ENCODE results near the gene COL4A2.

Gene COL4A2

DNA sequence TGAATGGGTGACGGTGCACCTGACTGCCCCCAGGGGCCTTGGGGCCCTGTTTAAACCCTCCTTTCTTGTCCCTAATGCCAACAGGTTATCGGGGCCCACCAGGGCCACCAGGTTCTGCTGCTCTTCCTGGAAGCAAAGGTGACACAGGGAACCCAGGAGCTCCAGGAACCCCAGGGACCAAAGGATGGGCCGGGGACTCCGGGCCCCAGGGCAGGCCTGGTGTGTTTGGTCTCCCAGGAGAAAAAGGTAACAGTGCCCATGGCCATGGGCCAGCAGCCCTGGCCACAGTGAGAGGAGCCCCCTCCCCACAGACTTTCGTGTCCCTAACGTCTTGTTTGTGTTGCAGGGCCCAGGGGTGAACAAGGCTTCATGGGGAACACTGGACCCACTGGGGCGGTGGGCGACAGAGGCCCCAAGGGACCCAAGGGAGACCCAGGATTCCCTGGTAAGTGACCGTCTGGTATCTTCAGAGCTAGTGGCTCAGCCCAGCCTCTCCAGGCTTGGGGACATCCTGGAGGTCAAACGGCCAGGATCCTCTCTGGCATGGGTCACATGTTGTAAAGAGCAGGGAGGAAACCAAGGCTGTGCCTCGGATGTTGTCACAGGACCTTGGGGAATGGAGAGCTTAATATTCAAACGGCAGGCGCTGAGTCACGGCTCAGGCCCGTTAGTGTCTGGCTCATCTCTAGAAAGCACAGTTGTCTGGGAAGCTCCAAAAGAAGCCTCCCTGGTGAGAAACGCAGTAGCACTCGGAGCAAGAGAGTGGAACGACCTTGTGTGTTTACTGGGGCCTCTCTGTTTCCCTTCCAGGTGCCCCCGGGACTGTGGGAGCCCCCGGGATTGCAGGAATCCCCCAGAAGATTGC lies 196.2 kb downstream of the COL4A2 start:
- no peaks in the 10 kb centered on the region for H3K27me3 ChIP-seq
- H3K36me3 ChIP-seq = no peaks in the 10 kb centered on the region
- no peaks in the 10 kb centered on the region for H3K4me1 ChIP-seq (ENCODE audit: control insufficient read depth in 1 of 2, insufficient read depth in 1 of 2, low read depth in 1 of 2, low read length in 1 of 2)
- no peak overlapping the region for H3K4me3 ChIP-seq (ENCODE audit: low read depth in 1 of 2, low read length in 1 of 2)
- no peaks in the 10 kb centered on the region for H3K9me3 ChIP-seq
- no peak overlapping the region for H3K27ac ChIP-seq
- TF ChIP-seq, protein P1, sequence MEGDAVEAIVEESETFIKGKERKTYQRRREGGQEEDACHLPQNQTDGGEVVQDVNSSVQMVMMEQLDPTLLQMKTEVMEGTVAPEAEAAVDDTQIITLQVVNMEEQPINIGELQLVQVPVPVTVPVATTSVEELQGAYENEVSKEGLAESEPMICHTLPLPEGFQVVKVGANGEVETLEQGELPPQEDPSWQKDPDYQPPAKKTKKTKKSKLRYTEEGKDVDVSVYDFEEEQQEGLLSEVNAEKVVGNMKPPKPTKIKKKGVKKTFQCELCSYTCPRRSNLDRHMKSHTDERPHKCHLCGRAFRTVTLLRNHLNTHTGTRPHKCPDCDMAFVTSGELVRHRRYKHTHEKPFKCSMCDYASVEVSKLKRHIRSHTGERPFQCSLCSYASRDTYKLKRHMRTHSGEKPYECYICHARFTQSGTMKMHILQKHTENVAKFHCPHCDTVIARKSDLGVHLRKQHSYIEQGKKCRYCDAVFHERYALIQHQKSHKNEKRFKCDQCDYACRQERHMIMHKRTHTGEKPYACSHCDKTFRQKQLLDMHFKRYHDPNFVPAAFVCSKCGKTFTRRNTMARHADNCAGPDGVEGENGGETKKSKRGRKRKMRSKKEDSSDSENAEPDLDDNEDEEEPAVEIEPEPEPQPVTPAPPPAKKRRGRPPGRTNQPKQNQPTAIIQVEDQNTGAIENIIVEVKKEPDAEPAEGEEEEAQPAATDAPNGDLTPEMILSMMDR (IDR thresholded peaks at IDR 0.05) = no peak

DNA sequence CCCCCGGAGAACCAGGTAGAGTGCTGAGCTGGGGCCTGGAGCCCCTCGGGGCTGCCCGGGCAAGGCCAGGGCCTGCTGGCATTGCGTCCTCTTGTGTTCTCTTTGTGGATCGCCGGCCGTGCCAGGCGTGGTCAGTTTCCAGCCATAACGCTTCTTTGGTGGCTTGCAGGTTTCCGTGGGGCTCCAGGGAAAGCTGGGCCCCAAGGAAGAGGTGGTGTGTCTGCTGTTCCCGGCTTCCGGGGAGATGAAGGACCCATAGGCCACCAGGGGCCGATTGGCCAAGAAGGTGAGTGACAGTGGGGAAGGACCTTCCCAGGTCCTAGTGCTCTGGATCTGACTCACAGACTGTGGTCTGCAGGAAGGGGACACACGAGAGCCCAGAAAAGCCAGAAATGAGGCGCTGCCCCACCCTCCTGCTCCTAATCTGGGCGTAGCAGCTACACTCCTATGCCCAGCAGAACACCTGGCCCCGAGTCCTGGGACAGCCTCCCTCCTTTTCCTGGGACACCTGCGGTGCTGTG lies 197.0 kb downstream of the COL4A2 start:
- Histone ChIP-seq H3K27me3 (no peaks in the 10 kb centered on the region), H3K36me3 (no peaks in the 10 kb centered on the region), H3K27ac (no peak overlapping the region), H3K4me3 (ENCODE audit: low read depth in 1 of 2, low read length in 1 of 2) (no peak overlapping the region), H3K4me1 (ENCODE audit: control insufficient read depth in 1 of 2, insufficient read depth in 1 of 2, low read depth in 1 of 2, low read length in 1 of 2) (no peaks in the 10 kb centered on the region), H3K9me3 (no peaks in the 10 kb centered on the region)
- TF ChIP-seq, protein P1 (IDR thresholded peaks at IDR 0.05) = no peak

DNA sequence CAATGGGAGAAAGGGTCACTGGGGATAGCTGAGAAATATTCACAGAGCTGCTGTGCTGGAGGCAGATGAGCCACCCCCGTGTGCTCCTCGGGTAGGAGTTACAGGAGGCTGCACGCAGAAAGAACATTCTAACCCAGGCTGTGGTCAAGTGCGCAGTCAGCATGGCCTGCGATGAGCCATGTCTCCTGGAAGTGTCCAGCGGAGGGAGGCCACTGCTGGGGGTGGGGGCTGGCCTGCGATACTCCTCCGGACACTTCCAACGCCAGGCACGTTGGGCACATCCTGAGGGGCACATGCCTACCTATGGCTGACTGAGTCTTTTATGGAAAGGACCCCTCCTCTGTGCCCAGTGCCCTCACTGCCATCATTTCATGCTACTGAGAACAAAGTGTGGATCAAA lies 198.5 kb downstream of the COL4A2 start:
- H3K4me3 ChIP-seq (ENCODE audit: low read depth in 1 of 2, low read length in 1 of 2) = no peak overlapping the region
- H3K36me3 ChIP-seq = no peaks in the 10 kb centered on the region
- TF ChIP-seq, protein P1 (IDR thresholded peaks at IDR 0.05) = no peak
- H3K27ac ChIP-seq = no peak overlapping the region
- peaks cover 6% of the 10 kb centered on the region for H3K27me3 ChIP-seq
- no peaks in the 10 kb centered on the region for H3K9me3 ChIP-seq
- H3K4me1 ChIP-seq (ENCODE audit: control insufficient read depth in 1 of 2, insufficient read depth in 1 of 2, low read depth in 1 of 2, low read length in 1 of 2) = peaks cover 0 to 7% of the 10 kb centered on the region in 2 experiments

DNA sequence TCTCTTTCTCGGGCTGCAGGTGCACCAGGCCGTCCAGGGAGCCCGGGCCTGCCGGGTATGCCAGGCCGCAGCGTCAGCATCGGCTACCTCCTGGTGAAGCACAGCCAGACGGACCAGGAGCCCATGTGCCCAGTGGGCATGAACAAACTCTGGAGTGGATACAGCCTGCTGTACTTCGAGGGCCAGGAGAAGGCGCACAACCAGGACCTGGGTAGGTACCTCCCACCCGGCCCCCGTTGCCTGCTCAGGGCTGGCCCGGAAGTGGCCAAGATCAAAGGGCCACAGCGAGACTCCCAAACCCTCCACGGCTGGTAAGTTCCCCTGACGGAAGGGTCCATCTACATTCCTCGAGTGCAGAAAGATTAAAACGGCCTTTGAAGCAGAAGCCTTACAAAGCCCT lies 199.3 kb downstream of the COL4A2 start:
- peaks cover 6% of the 10 kb centered on the region for H3K27me3 ChIP-seq
- no peak overlapping the region for H3K27ac ChIP-seq
- H3K9me3 ChIP-seq = no peaks in the 10 kb centered on the region
- TF ChIP-seq, protein P1 (IDR thresholded peaks at IDR 0.05) = no peak
- no peak overlapping the region for H3K4me3 ChIP-seq (ENCODE audit: low read depth in 1 of 2, low read length in 1 of 2)
- no peaks in the 10 kb centered on the region for H3K36me3 ChIP-seq
- peaks cover 0 to 7% of the 10 kb centered on the region in 2 experiments for H3K4me1 ChIP-seq (ENCODE audit: control insufficient read depth in 1 of 2, insufficient read depth in 1 of 2, low read depth in 1 of 2, low read length in 1 of 2)

DNA sequence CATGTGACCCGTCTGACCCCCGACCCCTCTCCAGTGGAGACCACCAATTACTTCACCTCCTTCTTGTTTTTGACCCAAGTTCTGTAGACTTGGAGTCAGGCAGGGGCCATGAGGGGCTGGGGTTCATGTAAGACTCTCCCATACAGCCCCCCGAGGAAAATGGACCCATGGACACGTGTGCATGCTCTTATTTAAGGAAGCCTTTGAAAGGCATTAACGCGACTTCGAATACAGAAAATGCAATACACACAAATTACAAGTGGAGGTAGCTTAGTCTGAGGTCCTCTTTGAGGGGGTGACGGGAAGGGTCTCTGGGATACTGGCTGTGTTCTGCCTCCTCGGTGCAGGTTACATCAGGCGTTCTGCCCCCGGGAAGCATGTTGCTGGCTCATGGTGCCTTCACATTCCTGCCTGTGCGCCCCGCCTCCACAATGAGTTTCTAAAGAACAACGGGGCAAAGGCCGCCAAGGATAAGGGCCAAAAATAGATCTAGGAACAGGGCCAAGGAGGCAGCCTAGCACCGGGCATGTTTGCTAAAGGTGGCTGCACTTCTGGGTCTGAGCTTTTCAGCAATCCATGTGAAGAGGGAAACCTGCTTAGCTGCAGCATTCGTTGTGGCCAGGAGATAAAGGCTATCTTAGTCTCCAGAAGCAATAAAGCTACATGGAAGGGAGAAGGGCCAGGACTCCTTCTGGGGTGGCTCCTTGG lies 199.9 kb downstream of the COL4A2 start:
- Histone ChIP-seq H3K27ac (no peak overlapping the region), H3K27me3 (peaks cover 6% of the 10 kb centered on the region), H3K4me3 (ENCODE audit: low read depth in 1 of 2, low read length in 1 of 2) (no peak overlapping the region), H3K36me3 (no peaks in the 10 kb centered on the region), H3K9me3 (no peaks in the 10 kb centered on the region), H3K4me1 (ENCODE audit: control insufficient read depth in 1 of 2, insufficient read depth in 1 of 2, low read depth in 1 of 2, low read length in 1 of 2) (peaks cover 0 to 7% of the 10 kb centered on the region in 2 experiments)
- TF ChIP-seq, protein P1 (IDR thresholded peaks at IDR 0.05) = no peak

All from neutrophil (primary cell).